GM19372 (cell line): ENCODE results near the gene PTGFRN.
"Not testable (repeated sequence)": the region's sequence is repeated elsewhere in the genome, so short reads cannot be mapped to it uniquely, and the experiment has no call there.

Experiments
- ATAC-seq: cut with Tn5 transposase; IDR thresholded peaks from one replicate; pipeline ENCODE4 v1.9.1; 2021; ENCODE audit warnings: mild to moderate bottlenecking, low read depth, moderate library complexity; ENCODE audit not compliant: unreplicated experiment

Gene PTGFRN

GRCh38 chr1:116962987-116963639, 53.4 kb downstream of the PTGFRN start:
- ATAC-seq = no peak

GRCh38 chr1:116966791-116967190, 57.1 kb downstream of the PTGFRN start:
- ATAC-seq = no peak

- ATAC-seq = no peak
Measured at GRCh38 chr1:116968724-116969123, 59.0 kb downstream of the PTGFRN start.

- ATAC-seq = no peak
Measured at GRCh38 chr1:116971258-116971860, 61.6 kb downstream of the PTGFRN start.

- ATAC-seq = no peak
Measured at GRCh38 chr1:116971965-116972673, 62.4 kb downstream of the PTGFRN start.

GRCh38 chr1:116972674-116973030, 62.9 kb downstream of the PTGFRN start:
- no peak for ATAC-seq

GRCh38 chr1:116980309-116980708, 70.6 kb downstream of the PTGFRN start:
- ATAC-seq = not testable (repeated sequence)

- no peak for ATAC-seq
Measured at GRCh38 chr1:116981521-116982037, 71.9 kb downstream of the PTGFRN start.

GRCh38 chr1:116982319-116983004, 72.7 kb downstream of the PTGFRN start:
- no peak for ATAC-seq

- ATAC-seq = no peak
Measured at GRCh38 chr1:116983112-116983511, 73.4 kb downstream of the PTGFRN start.

GRCh38 chr1:116983678-116984077, 74.0 kb downstream of the PTGFRN start:
- ATAC-seq = no peak

GRCh38 chr1:116984406-116985160, 74.9 kb downstream of the PTGFRN start:
- no peak for ATAC-seq

GRCh38 chr1:116986421-116987255, 76.9 kb downstream of the PTGFRN start:
- no peak for ATAC-seq

GRCh38 chr1:116987256-116987555, 77.5 kb downstream of the PTGFRN start:
- ATAC-seq = no peak

- no peak for ATAC-seq
Measured at GRCh38 chr1:116988248-116988647, 78.5 kb downstream of the PTGFRN start.

GRCh38 chr1:116988908-116989307, 79.2 kb downstream of the PTGFRN start:
- ATAC-seq = no peak

GRCh38 chr1:116989835-116990234, 80.1 kb downstream of the PTGFRN start:
- ATAC-seq = no peak

- no peak for ATAC-seq
Measured at GRCh38 chr1:116990612-116991151, 81.0 kb downstream of the PTGFRN start.

GRCh38 chr1:116991171-116991845, 81.6 kb downstream of the PTGFRN start:
- no peak for ATAC-seq
